Measurements from ENCODE around the gene EEF1AKMT3. TPM values are rescaled to one million over a fixed set of nuclear protein-coding genes. Genes with fewer than 3 reads are reported as not detected.

EEF1AKMT3 gene
- 1 to 10 TPM; 3.7 to 3.9 TPM for total RNA-seq

GRCh38 chr12:57772429-57773322 is at the start of gene EEF1AKMT3:
EEF1AKMT3 (plus strand) TSS chr12:57772614; CDS start chr12:57772725, 111 bp downstream.
- Mint-ChIP-seq H3K27ac (peak within 1 kb of the TSS; percentile 98), H3K4me3 (peak within 1 kb of the TSS; percentile 97), H3K27me3 (peaks cover 3% of the 10 kb centered on the region), H3K9me3 (no peaks in the 10 kb centered on the region), H3K36me3 (peaks cover 39% of the 10 kb centered on the region), H3K4me1 (peaks cover 14% of the 10 kb centered on the region)
- peak; percentile 40 for DNase-seq

- DNase-seq, result no peak
- peaks cover 4% of the 10 kb centered on the region for H3K4me1 Mint-ChIP-seq
- H3K36me3 Mint-ChIP-seq, result peaks cover 30% of the 10 kb centered on the region
- H3K4me3 Mint-ChIP-seq, result no peak overlapping the region
- no peaks in the 10 kb centered on the region for H3K9me3 Mint-ChIP-seq
- H3K27ac Mint-ChIP-seq, result peak overlapping the region; percentile 2
- H3K27me3 Mint-ChIP-seq, result no peaks in the 10 kb centered on the region
These were observed 49.4 kb upstream of the EEF1AKMT3 start for GRCh38 chr12:57722716-57723629.

- H3K27ac Mint-ChIP-seq, result no peak overlapping the region
- no peak overlapping the region for H3K4me3 Mint-ChIP-seq
- H3K36me3 Mint-ChIP-seq, result peaks cover 28% of the 10 kb centered on the region
- no peak for DNase-seq
- peaks cover 4% of the 10 kb centered on the region for H3K4me1 Mint-ChIP-seq
- H3K9me3 Mint-ChIP-seq, result no peaks in the 10 kb centered on the region
- H3K27me3 Mint-ChIP-seq, result no peaks in the 10 kb centered on the region
These were observed 48.8 kb upstream of the EEF1AKMT3 start for GRCh38 chr12:57723630-57723962.

GRCh38 chr12:57724003-57724935 is 48.1 kb upstream of the EEF1AKMT3 start:
- Mint-ChIP-seq H3K36me3 (peaks cover 24% of the 10 kb centered on the region), H3K4me1 (peaks cover 4% of the 10 kb centered on the region), H3K9me3 (no peaks in the 10 kb centered on the region), H3K4me3 (no peak overlapping the region), H3K27me3 (no peaks in the 10 kb centered on the region), H3K27ac (no peak overlapping the region)
- DNase-seq, result no peak

- DNase-seq, result no peak
- Mint-ChIP-seq H3K27ac (no peak overlapping the region), H3K27me3 (no peaks in the 10 kb centered on the region), H3K9me3 (no peaks in the 10 kb centered on the region), H3K4me3 (no peak overlapping the region), H3K36me3 (peaks cover 18% of the 10 kb centered on the region), H3K4me1 (peaks cover 4% of the 10 kb centered on the region)
These were observed 47.3 kb upstream of the EEF1AKMT3 start for GRCh38 chr12:57724936-57725740.

GRCh38 chr12:57725851-57726150 is 46.6 kb upstream of the EEF1AKMT3 start:
- Mint-ChIP-seq H3K36me3 (peaks cover 17% of the 10 kb centered on the region), H3K27ac (no peak overlapping the region), H3K27me3 (no peaks in the 10 kb centered on the region), H3K4me3 (no peak overlapping the region), H3K4me1 (peaks cover 4% of the 10 kb centered on the region), H3K9me3 (no peaks in the 10 kb centered on the region)
- no peak for DNase-seq

GRCh38 chr12:57726151-57726883 is 46.1 kb upstream of the EEF1AKMT3 start:
- Mint-ChIP-seq H3K4me1 (peaks cover 4% of the 10 kb centered on the region), H3K27ac (no peak overlapping the region)

GRCh38 chr12:57726884-57727757 is 45.3 kb upstream of the EEF1AKMT3 start:
- no peaks in the 10 kb centered on the region for H3K27me3 Mint-ChIP-seq
- no peak for DNase-seq
- peaks cover 10% of the 10 kb centered on the region for H3K36me3 Mint-ChIP-seq
- no peaks in the 10 kb centered on the region for H3K9me3 Mint-ChIP-seq
- no peak overlapping the region for H3K4me3 Mint-ChIP-seq
- H3K27ac Mint-ChIP-seq, result no peak overlapping the region
- peaks cover 2% of the 10 kb centered on the region for H3K4me1 Mint-ChIP-seq

More at GRCh38 chr12:57726151-57726883, 46.1 kb upstream of the EEF1AKMT3 start:
- Mint-ChIP-seq H3K27me3 (no peaks in the 10 kb centered on the region), H3K9me3 (no peaks in the 10 kb centered on the region), H3K4me3 (peak overlapping the region; percentile 45), H3K36me3 (peaks cover 14% of the 10 kb centered on the region)
- DNase-seq, result peak; percentile 28

- H3K4me1 Mint-ChIP-seq, result peaks cover 2% of the 10 kb centered on the region
- no peaks in the 10 kb centered on the region for H3K27me3 Mint-ChIP-seq
- peaks cover 12% of the 10 kb centered on the region for H3K36me3 Mint-ChIP-seq
- no peak overlapping the region for H3K4me3 Mint-ChIP-seq
- no peak overlapping the region for H3K27ac Mint-ChIP-seq
- no peak for DNase-seq
- no peaks in the 10 kb centered on the region for H3K9me3 Mint-ChIP-seq
These were observed 44.5 kb upstream of the EEF1AKMT3 start for GRCh38 chr12:57727758-57728395.

GRCh38 chr12:57729321-57729844 is 43.0 kb upstream of the EEF1AKMT3 start:
- peaks cover 2% of the 10 kb centered on the region for H3K4me1 Mint-ChIP-seq
- no peak overlapping the region for H3K27ac Mint-ChIP-seq
- H3K27me3 Mint-ChIP-seq, result no peaks in the 10 kb centered on the region
- H3K4me3 Mint-ChIP-seq, result no peak overlapping the region
- no peaks in the 10 kb centered on the region for H3K9me3 Mint-ChIP-seq
- DNase-seq, result no peak
- H3K36me3 Mint-ChIP-seq, result peaks cover 12% of the 10 kb centered on the region

- no peak overlapping the region for H3K4me3 Mint-ChIP-seq
These were observed 41.9 kb upstream of the EEF1AKMT3 start for GRCh38 chr12:57730336-57731067.

More at GRCh38 chr12:57730336-57731067, 41.9 kb upstream of the EEF1AKMT3 start:
- DNase-seq, result no peak
- H3K36me3 Mint-ChIP-seq, result peaks cover 12% of the 10 kb centered on the region
- peaks cover 2% of the 10 kb centered on the region for H3K4me1 Mint-ChIP-seq
- H3K27ac Mint-ChIP-seq, result no peak overlapping the region
- H3K9me3 Mint-ChIP-seq, result no peaks in the 10 kb centered on the region
- no peaks in the 10 kb centered on the region for H3K27me3 Mint-ChIP-seq

Measured in activated naive CD8-positive, alpha-beta T cell treated with anti-CD3 and anti-CD28 coated beads for 36 hours (primary cell).